NK-92 (cell line): ENCODE results near the gene REEP3.
"Not testable (repeated sequence)": the region's sequence is repeated elsewhere in the genome, so short reads cannot be mapped to it uniquely, and the experiment has no call there.

Source experiments
- DNase-seq: peaks from one replicate; lab custom pipeline; 2025; ENCODE audit not compliant: unreplicated experiment; lab: John Stamatoyannopoulos, UW

REEP3 gene

GRCh38 chr10:63661347-63661746 is 140.1 kb downstream of the REEP3 start:
- DNase-seq = no peak

GRCh38 chr10:63664341-63664885 is 143.2 kb downstream of the REEP3 start:
- DNase-seq = no peak

GRCh38 chr10:63665006-63665580 is 143.9 kb downstream of the REEP3 start:
- not testable (repeated sequence) for DNase-seq

- no peak for DNase-seq
These were observed 144.5 kb downstream of the REEP3 start for GRCh38 chr10:63665670-63666134.

GRCh38 chr10:63666836-63667383 is 145.7 kb downstream of the REEP3 start:
- DNase-seq = no peak

- DNase-seq = no peak
These were observed 146.6 kb downstream of the REEP3 start for GRCh38 chr10:63667596-63668480.

- DNase-seq = no peak
These were observed 149.2 kb downstream of the REEP3 start for GRCh38 chr10:63670291-63670898.

- no peak for DNase-seq
These were observed 150.2 kb downstream of the REEP3 start for GRCh38 chr10:63671317-63671937.

- no peak for DNase-seq
These were observed 151.3 kb downstream of the REEP3 start for GRCh38 chr10:63672491-63672890.

- DNase-seq = no peak
These were observed 152.0 kb downstream of the REEP3 start for GRCh38 chr10:63673246-63673645.

- DNase-seq = no peak
These were observed 152.6 kb downstream of the REEP3 start for GRCh38 chr10:63673846-63674245.
